Measurements from ENCODE around the gene PINLYP.

Gene PINLYP

DNA sequence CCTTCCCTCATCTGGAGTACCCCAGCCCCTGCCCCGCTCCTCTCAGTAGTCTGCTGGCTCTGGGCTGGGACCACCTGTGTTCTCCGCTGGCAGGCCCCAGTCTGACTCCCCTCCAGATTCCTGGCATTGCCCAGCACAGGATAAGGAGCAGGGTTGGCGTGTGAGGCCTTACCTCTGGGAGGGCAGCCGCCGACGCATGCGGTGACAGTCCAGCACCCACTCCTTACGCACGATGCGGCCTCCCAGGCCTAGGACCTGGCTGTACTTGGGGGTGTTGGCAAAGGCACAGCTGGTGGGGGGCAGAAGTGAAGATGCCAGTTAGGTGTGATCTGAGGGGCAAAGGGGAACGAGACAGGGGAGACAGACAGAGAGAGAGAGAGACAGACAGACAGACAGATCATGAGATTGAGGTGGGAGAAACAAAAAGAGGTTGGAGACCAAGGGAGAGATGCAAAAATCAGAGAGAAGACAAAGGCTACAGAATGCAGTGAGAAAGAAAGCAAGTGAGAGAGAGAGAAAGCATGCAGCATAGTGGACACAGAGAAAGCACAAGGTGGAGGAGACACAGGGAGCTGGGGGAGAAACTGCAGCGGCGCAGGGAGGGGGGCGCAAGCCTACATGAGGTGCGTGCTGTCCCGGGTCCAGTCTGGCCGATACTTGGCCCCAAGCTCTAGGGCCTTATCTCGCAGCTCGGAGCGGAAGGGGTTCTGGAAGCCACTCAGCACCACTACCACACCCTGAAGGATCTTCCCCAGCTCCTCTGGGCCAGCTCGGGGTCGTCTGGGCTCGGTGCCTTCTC lies 24.0 kb upstream of the PINLYP start:
- Histone ChIP-seq H3K27ac (ENCODE audit: insufficient read depth, low read length, poor library complexity, severe bottlenecking) (no peak overlapping the region), H3K4me3 (ENCODE audit: insufficient read depth, low read depth, low read length, poor library complexity, severe bottlenecking) (no peak overlapping the region), H3K27me3 (replicated peaks; ENCODE audit: control insufficient read depth, insufficient read depth, low read length, poor library complexity, severe bottlenecking) (no peaks in the 10 kb centered on the region), H3K4me1 (ENCODE audit: control insufficient read depth, insufficient read depth, low read length, poor library complexity, severe bottlenecking) (no peaks in the 10 kb centered on the region), H3K9me3 (ENCODE audit: control insufficient read depth, low read length) (no peaks in the 10 kb centered on the region), H3K36me3 (ENCODE audit: control insufficient read depth, insufficient read depth, low read length) (peaks cover 52% of the 10 kb centered on the region)
- no peak for DNase-seq

DNA sequence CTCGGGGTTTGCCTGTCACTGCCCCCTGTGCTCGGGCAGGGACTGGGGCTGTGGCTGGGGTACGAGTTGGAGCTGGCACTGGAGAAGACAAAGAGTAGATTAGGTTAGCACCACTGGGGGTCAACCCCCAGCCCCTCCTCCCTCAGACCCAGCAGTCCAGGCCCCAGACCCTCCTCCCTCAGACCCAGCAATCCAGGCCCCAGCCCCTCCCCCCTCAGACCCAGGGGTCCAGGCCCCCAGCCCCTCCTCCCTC lies 23.5 kb upstream of the PINLYP start:
- no peaks in the 10 kb centered on the region for H3K27me3 ChIP-seq (replicated peaks; ENCODE audit: control insufficient read depth, insufficient read depth, low read length, poor library complexity, severe bottlenecking)
- DNase-seq, result no peak
- H3K4me3 ChIP-seq (ENCODE audit: insufficient read depth, low read depth, low read length, poor library complexity, severe bottlenecking), result no peak overlapping the region
- no peaks in the 10 kb centered on the region for H3K9me3 ChIP-seq (ENCODE audit: control insufficient read depth, low read length)
- H3K36me3 ChIP-seq (ENCODE audit: control insufficient read depth, insufficient read depth, low read length), result peaks cover 52% of the 10 kb centered on the region
- no peak overlapping the region for H3K27ac ChIP-seq (ENCODE audit: insufficient read depth, low read length, poor library complexity, severe bottlenecking)
- no peaks in the 10 kb centered on the region for H3K4me1 ChIP-seq (ENCODE audit: control insufficient read depth, insufficient read depth, low read length, poor library complexity, severe bottlenecking)

DNA sequence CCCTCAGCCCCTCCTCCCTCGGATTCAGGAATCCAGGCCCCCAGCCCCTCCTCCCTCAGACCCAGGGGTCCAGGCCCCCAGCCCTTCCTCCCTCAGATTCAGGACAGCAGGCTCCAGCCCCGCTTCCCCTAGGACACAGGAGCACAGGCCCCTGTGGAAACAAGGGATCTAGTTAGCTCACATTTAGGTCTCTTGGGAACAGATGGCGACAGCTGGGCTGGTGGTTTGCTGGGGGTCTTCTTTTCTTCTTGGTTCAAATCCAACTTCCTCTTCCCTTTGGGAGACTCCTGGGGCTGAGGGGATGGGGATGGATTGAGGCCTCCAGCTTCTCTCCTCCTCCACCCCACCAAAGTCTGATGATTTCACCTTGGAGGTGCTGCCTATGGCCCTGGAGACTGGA lies 23.0 kb upstream of the PINLYP start:
- Histone ChIP-seq H3K4me3 (ENCODE audit: insufficient read depth, low read depth, low read length, poor library complexity, severe bottlenecking) (no peak overlapping the region), H3K36me3 (ENCODE audit: control insufficient read depth, insufficient read depth, low read length) (peaks cover 54% of the 10 kb centered on the region), H3K27me3 (replicated peaks; ENCODE audit: control insufficient read depth, insufficient read depth, low read length, poor library complexity, severe bottlenecking) (no peaks in the 10 kb centered on the region), H3K9me3 (ENCODE audit: control insufficient read depth, low read length) (no peaks in the 10 kb centered on the region), H3K4me1 (ENCODE audit: control insufficient read depth, insufficient read depth, low read length, poor library complexity, severe bottlenecking) (no peaks in the 10 kb centered on the region), H3K27ac (ENCODE audit: insufficient read depth, low read length, poor library complexity, severe bottlenecking) (no peak overlapping the region)
- DNase-seq, result no peak

DNA sequence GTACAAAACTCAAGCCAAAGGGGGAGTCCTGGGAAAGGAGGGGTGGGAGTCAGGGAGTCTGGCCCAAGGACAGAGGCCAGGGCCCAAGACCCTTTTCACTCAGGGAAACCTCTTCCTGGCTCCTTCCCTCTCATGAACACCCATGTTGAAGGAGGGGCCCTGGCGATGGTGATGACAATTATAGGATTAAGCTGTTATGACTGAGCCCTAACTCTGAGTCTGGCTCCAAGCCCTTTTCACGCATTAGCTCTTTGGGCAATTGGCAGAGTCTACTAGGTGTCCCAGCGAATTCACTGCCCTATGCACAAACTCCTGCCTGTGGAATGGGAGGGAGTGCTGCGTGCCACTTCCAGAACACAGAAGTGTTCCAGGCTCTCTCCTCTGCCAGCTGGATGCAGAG lies 21.9 kb upstream of the PINLYP start:
- Histone ChIP-seq H3K9me3 (ENCODE audit: control insufficient read depth, low read length) (no peaks in the 10 kb centered on the region), H3K4me1 (ENCODE audit: control insufficient read depth, insufficient read depth, low read length, poor library complexity, severe bottlenecking) (no peaks in the 10 kb centered on the region), H3K27me3 (replicated peaks; ENCODE audit: control insufficient read depth, insufficient read depth, low read length, poor library complexity, severe bottlenecking) (no peaks in the 10 kb centered on the region), H3K4me3 (ENCODE audit: insufficient read depth, low read depth, low read length, poor library complexity, severe bottlenecking) (no peak overlapping the region), H3K27ac (ENCODE audit: insufficient read depth, low read length, poor library complexity, severe bottlenecking) (no peak overlapping the region), H3K36me3 (ENCODE audit: control insufficient read depth, insufficient read depth, low read length) (peaks cover 54% of the 10 kb centered on the region)
- no peak for DNase-seq

DNA sequence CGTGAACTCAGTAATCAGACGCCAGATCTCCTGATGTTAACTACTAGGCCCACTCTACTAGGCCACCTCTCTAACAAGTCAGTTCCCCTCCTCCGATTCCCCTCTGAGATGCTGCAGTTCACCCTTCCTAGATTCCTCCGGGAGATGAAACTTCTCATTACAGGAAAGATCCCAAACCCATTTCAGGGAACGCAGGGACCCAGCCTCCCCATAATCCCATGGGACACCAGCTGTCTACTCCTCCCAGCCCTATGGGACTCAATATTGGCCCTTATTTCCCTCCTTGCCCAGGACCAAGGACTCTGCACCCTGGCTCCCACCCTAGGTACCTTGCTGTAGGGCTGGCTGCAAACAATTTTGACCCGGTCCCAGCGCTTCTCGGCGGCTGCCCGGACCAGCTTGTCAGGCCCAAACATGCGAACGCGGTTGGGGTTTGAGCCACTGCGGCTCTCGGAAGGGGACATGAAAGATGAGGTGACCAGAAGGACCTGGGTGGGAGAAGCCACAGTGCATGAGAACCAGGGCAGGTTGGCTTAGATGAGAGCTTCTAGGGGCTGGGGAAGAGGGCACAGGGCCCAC lies 21.2 kb upstream of the PINLYP start:
- Histone ChIP-seq H3K27me3 (replicated peaks; ENCODE audit: control insufficient read depth, insufficient read depth, low read length, poor library complexity, severe bottlenecking) (no peaks in the 10 kb centered on the region), H3K27ac (ENCODE audit: insufficient read depth, low read length, poor library complexity, severe bottlenecking) (no peak overlapping the region), H3K36me3 (ENCODE audit: control insufficient read depth, insufficient read depth, low read length) (peaks cover 54% of the 10 kb centered on the region), H3K9me3 (ENCODE audit: control insufficient read depth, low read length) (no peaks in the 10 kb centered on the region), H3K4me1 (ENCODE audit: control insufficient read depth, insufficient read depth, low read length, poor library complexity, severe bottlenecking) (no peaks in the 10 kb centered on the region), H3K4me3 (ENCODE audit: insufficient read depth, low read depth, low read length, poor library complexity, severe bottlenecking) (no peak overlapping the region)
- DNase-seq, result no peak

DNA sequence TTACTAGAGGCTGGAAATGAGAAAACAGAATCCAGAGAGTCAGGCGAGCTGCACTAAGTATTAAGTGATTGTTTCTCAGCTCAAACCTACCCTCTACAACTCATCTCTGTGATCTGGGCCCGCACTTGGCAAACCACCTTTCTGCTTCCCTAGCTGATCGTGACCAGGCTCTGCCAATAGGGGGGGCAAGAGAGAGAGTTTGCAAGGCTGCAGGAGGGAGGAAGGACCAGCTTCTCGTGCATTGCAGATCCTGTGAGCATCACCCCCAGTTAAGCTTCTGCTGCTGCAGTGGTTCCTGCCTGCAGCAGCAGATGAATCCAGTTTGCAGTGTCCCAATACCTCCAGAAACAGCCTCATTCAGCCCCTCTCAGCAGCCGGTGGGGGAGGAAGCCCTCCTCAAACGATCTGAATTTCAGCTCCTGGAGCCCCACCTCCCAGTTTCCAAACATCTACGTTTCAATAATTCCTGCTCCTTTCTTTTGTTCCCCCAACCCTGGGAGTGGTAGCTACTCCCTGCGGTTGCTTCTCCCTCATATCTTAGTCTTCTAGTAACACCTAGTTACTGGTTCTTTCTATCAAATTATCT lies 20.3 kb upstream of the PINLYP start:
- H3K4me1 ChIP-seq (ENCODE audit: control insufficient read depth, insufficient read depth, low read length, poor library complexity, severe bottlenecking), result no peaks in the 10 kb centered on the region
- no peak overlapping the region for H3K4me3 ChIP-seq (ENCODE audit: insufficient read depth, low read depth, low read length, poor library complexity, severe bottlenecking)
- DNase-seq, result peak; percentile 62 to 68 (median 64)
- no peak overlapping the region for H3K27ac ChIP-seq (ENCODE audit: insufficient read depth, low read length, poor library complexity, severe bottlenecking)
- H3K27me3 ChIP-seq (replicated peaks; ENCODE audit: control insufficient read depth, insufficient read depth, low read length, poor library complexity, severe bottlenecking), result no peaks in the 10 kb centered on the region
- H3K36me3 ChIP-seq (ENCODE audit: control insufficient read depth, insufficient read depth, low read length), result peaks cover 48% of the 10 kb centered on the region
- H3K9me3 ChIP-seq (ENCODE audit: control insufficient read depth, low read length), result no peaks in the 10 kb centered on the region

DNA sequence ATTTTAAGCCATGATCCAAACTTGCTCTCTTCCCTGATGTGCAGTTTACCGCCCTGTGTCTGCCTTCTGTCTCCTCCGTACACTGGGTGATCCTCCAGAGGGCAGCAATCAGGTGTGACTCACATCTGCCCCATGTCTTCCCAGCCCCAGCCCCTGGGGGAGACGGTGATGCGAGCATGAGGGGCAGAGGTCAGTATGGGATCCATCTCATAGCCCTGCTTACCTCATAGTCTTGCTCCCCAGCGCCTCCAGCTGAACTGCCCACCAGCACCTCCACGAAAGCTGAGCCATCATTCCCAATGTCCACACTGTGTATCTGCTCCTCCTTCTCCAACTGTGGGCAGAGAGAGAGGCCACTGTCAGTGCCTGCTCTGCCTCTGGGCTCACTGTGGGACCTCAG lies 14.9 kb upstream of the PINLYP start:
- H3K36me3 ChIP-seq (ENCODE audit: control insufficient read depth, insufficient read depth, low read length), result peaks cover 8% of the 10 kb centered on the region
- no peak for DNase-seq
- no peak overlapping the region for H3K4me3 ChIP-seq (ENCODE audit: insufficient read depth, low read depth, low read length, poor library complexity, severe bottlenecking)
- H3K4me1 ChIP-seq (ENCODE audit: control insufficient read depth, insufficient read depth, low read length, poor library complexity, severe bottlenecking), result peaks cover 28% of the 10 kb centered on the region
- H3K27ac ChIP-seq (ENCODE audit: insufficient read depth, low read length, poor library complexity, severe bottlenecking), result no peak overlapping the region
- no peaks in the 10 kb centered on the region for H3K9me3 ChIP-seq (ENCODE audit: control insufficient read depth, low read length)
- H3K27me3 ChIP-seq (replicated peaks; ENCODE audit: control insufficient read depth, insufficient read depth, low read length, poor library complexity, severe bottlenecking), result no peaks in the 10 kb centered on the region

DNA sequence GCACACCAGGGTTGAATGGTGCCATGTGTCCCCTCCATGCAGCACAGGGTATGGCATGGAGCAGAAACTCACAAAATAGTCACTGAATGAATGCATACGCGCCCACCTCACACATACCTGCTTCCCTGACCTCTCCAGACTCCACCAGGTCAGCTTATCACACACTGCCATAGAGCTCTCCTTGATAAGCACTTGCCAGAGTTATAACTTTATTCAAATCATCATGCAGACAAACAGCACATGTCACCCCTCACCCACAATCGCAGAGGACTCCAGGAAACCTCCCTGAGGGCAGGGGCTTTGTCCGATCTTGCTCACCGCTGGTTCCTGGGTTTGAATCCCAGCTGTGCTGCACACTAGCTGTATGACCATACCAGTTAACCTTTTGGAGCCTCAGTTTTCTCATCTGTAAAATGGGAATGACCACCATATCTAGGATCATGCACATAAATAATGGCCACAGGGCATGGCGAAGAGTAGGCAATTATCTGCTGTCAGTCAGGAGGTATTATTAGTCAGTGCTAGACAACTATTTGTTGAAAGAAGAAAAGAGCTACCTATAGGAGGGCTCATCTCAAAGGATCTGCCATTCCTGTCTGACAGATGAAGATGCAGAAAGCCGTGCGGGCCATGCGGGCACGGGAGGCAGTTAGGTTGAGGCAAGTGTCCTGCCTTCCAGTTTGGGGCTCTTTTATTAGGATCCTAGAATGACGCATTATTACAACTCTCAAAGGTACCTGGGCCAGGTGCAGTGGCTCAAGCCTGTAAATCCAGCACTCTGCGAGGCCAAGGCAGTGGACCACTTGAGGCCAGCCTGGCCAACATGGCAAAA lies 14.2 kb upstream of the PINLYP start:
- Histone ChIP-seq H3K9me3 (ENCODE audit: control insufficient read depth, low read length) (no peaks in the 10 kb centered on the region), H3K4me1 (ENCODE audit: control insufficient read depth, insufficient read depth, low read length, poor library complexity, severe bottlenecking) (peaks cover 28% of the 10 kb centered on the region), H3K27me3 (replicated peaks; ENCODE audit: control insufficient read depth, insufficient read depth, low read length, poor library complexity, severe bottlenecking) (no peaks in the 10 kb centered on the region), H3K36me3 (ENCODE audit: control insufficient read depth, insufficient read depth, low read length) (peaks cover 3% of the 10 kb centered on the region), H3K27ac (ENCODE audit: insufficient read depth, low read length, poor library complexity, severe bottlenecking) (peak overlapping the region; percentile 71), H3K4me3 (ENCODE audit: insufficient read depth, low read depth, low read length, poor library complexity, severe bottlenecking) (no peak overlapping the region)
- no peak for DNase-seq

DNA sequence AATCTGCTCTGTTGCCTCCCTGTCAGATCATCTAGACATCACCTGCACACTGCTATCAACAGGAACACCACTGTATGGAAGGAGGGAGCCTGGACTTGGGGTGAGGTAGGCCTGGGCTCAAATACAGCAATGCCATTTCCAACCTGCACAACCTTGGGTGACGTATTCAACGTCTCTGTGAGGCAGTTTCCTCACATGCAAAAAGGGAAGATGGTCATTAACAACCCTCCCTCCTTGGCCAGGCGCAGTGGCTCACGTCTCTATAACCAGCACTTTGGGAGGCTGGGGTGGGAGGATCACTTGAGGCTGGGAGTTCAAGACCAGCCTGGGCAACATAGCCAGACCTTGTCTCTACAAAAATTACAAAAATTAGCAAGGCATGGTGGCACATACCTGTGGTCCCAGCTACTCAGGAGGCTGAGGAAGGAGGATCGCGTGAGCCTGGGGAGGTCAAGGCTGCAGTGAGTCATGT lies 13.3 kb upstream of the PINLYP start:
- H3K4me1 ChIP-seq (ENCODE audit: control insufficient read depth, insufficient read depth, low read length, poor library complexity, severe bottlenecking), result peaks cover 28% of the 10 kb centered on the region
- no peaks in the 10 kb centered on the region for H3K9me3 ChIP-seq (ENCODE audit: control insufficient read depth, low read length)
- DNase-seq, result no peak
- H3K27me3 ChIP-seq (replicated peaks; ENCODE audit: control insufficient read depth, insufficient read depth, low read length, poor library complexity, severe bottlenecking), result no peaks in the 10 kb centered on the region
- peaks cover 3% of the 10 kb centered on the region for H3K36me3 ChIP-seq (ENCODE audit: control insufficient read depth, insufficient read depth, low read length)
- H3K4me3 ChIP-seq (ENCODE audit: insufficient read depth, low read depth, low read length, poor library complexity, severe bottlenecking), result peak overlapping the region; percentile 28
- H3K27ac ChIP-seq (ENCODE audit: insufficient read depth, low read length, poor library complexity, severe bottlenecking), result peak overlapping the region; percentile 71

Data from effector memory CD4-positive, alpha-beta T cell (primary cell).